Measurements from ENCODE around the gene POLG. TPM values are rescaled to one million over a fixed set of nuclear protein-coding genes. Genes with fewer than 3 reads are reported as not detected.

Gene POLG
- total RNA-seq, 1 donor = 61.2 TPM

- peak; percentile 73 for DNase-seq (ENCODE audit: insufficient read length, low spot score, missing footprints)
- H3K4me1 ChIP-seq (ENCODE audit: insufficient read depth, low read length) = no peaks in the 10 kb centered on the region
- peaks cover 100% of the 10 kb centered on the region for H3K27me3 ChIP-seq (ENCODE audit: insufficient read depth, low read length)
- no peak overlapping the region for H2AFZ ChIP-seq (ENCODE audit: low read length)
- peaks cover 7% of the 10 kb centered on the region for H4K20me1 ChIP-seq (ENCODE audit: insufficient read depth, low read length)
- TF ChIP-seq CTCF (IDR thresholded peaks at IDR 0.05; ENCODE audit: extremely low read depth, low read depth, low read length) = no peak
- H3K27ac ChIP-seq (ENCODE audit: low read depth, low read length) = no peak overlapping the region
- no peaks in the 10 kb centered on the region for H3K79me2 ChIP-seq (ENCODE audit: insufficient read depth, low read length)
- H3K9me3 ChIP-seq (ENCODE audit: low read depth, low read length) = no peaks in the 10 kb centered on the region
- H3K4me3 ChIP-seq (ENCODE audit: insufficient read depth, low read length) = no peak overlapping the region
- H3K4me2 ChIP-seq (ENCODE audit: insufficient read depth, low read length) = no peak overlapping the region
- H3K36me3 ChIP-seq (ENCODE audit: insufficient read depth, low read length) = no peaks in the 10 kb centered on the region
These were observed 34.1 kb upstream of the POLG start for GRCh38 chr15:89368566-89369223.

GRCh38 chr15:89367485-89368451 lies 33.1 kb upstream of the POLG start:
- H3K79me2 ChIP-seq (ENCODE audit: insufficient read depth, low read length) = no peaks in the 10 kb centered on the region
- no peak for TF ChIP-seq CTCF (IDR thresholded peaks at IDR 0.05; ENCODE audit: extremely low read depth, low read depth, low read length)
- H3K27me3 ChIP-seq (ENCODE audit: insufficient read depth, low read length) = peaks cover 100% of the 10 kb centered on the region
- H3K4me1 ChIP-seq (ENCODE audit: insufficient read depth, low read length) = no peaks in the 10 kb centered on the region
- no peak overlapping the region for H3K4me3 ChIP-seq (ENCODE audit: insufficient read depth, low read length)
- peaks cover 7% of the 10 kb centered on the region for H4K20me1 ChIP-seq (ENCODE audit: insufficient read depth, low read length)
- H3K4me2 ChIP-seq (ENCODE audit: insufficient read depth, low read length) = no peak overlapping the region
- DNase-seq (ENCODE audit: insufficient read length, low spot score, missing footprints) = peak; percentile 91
- H3K9me3 ChIP-seq (ENCODE audit: low read depth, low read length) = no peaks in the 10 kb centered on the region
- no peaks in the 10 kb centered on the region for H3K36me3 ChIP-seq (ENCODE audit: insufficient read depth, low read length)
- no peak overlapping the region for H2AFZ ChIP-seq (ENCODE audit: low read length)
- H3K27ac ChIP-seq (ENCODE audit: low read depth, low read length) = no peak overlapping the region

- H3K4me3 ChIP-seq (ENCODE audit: insufficient read depth, low read length) = no peak overlapping the region
- H3K4me1 ChIP-seq (ENCODE audit: insufficient read depth, low read length) = no peaks in the 10 kb centered on the region
- no peak overlapping the region for H2AFZ ChIP-seq (ENCODE audit: low read length)
- H3K9me3 ChIP-seq (ENCODE audit: low read depth, low read length) = no peaks in the 10 kb centered on the region
- DNase-seq (ENCODE audit: insufficient read length, low spot score, missing footprints) = peak; percentile 55
- H3K4me2 ChIP-seq (ENCODE audit: insufficient read depth, low read length) = no peak overlapping the region
- peaks cover 100% of the 10 kb centered on the region for H3K27me3 ChIP-seq (ENCODE audit: insufficient read depth, low read length)
- no peak overlapping the region for H3K27ac ChIP-seq (ENCODE audit: low read depth, low read length)
- H4K20me1 ChIP-seq (ENCODE audit: insufficient read depth, low read length) = peaks cover 7% of the 10 kb centered on the region
- no peaks in the 10 kb centered on the region for H3K36me3 ChIP-seq (ENCODE audit: insufficient read depth, low read length)
- TF ChIP-seq CTCF (IDR thresholded peaks at IDR 0.05; ENCODE audit: extremely low read depth, low read depth, low read length) = no peak
- H3K79me2 ChIP-seq (ENCODE audit: insufficient read depth, low read length) = no peaks in the 10 kb centered on the region
These were observed 32.2 kb upstream of the POLG start for GRCh38 chr15:89366656-89367393.
